Thymus (tissue), 11 donors: ENCODE results near the gene ALPI. TPM values are rescaled to one million over a fixed set of nuclear protein-coding genes. Genes with fewer than 3 reads are reported as not detected.

Source experiments
- DNase-seq, 9 donors: peaks; one replicate each; pipeline ENCODE4 v3.0.0-alpha.2; 2013; ENCODE audit warnings: low spot score in 9 of 9, low read depth in 6 of 9, missing footprints in 1 of 9
- H3K27ac ChIP-seq, 2 donors: one replicate each; pipeline ENCODE4 v1.5.1; 2013; ENCODE audit warnings: control low read depth in 1 of 2, low read depth in 1 of 2, low read length in 1 of 2, mild to moderate bottlenecking in 1 of 2, moderate library complexity in 1 of 2
- H3K27me3 ChIP-seq, 2 donors: one replicate each; pipeline ENCODE4 v1.5.1; 2013; ENCODE audit warnings: low read length in 1 of 2; ENCODE audit not compliant: control insufficient read depth in 2 of 2, insufficient read depth in 1 of 2
- H3K36me3 ChIP-seq, 2 donors: one replicate each; pipeline ENCODE4 v1.5.1; 2013; ENCODE audit warnings: low read length in 1 of 2, mild to moderate bottlenecking in 1 of 2, moderate library complexity in 1 of 2; ENCODE audit not compliant: control insufficient read depth in 2 of 2, insufficient read depth in 2 of 2
- H3K4me1 ChIP-seq, 2 donors: one replicate each; pipeline ENCODE4 v1.5.1; 2013; ENCODE audit warnings: low read length in 2 of 2; ENCODE audit not compliant: control insufficient read depth in 2 of 2, insufficient read depth in 2 of 2
- H3K4me3 ChIP-seq, 2 donors: one replicate each; pipeline ENCODE4 v1.5.1; 2013; ENCODE audit warnings: low read length in 2 of 2, control low read depth in 1 of 2, mild to moderate bottlenecking in 1 of 2
- H3K9me3 ChIP-seq, 2 donors: one replicate each; pipeline ENCODE4 v1.5.1; 2013; ENCODE audit warnings: low read length in 1 of 2, mild to moderate bottlenecking in 1 of 2; ENCODE audit not compliant: control insufficient read depth in 2 of 2, insufficient read depth in 1 of 2
- WGBS: extraction: QIAGEN DNeasy Blood & Tissue Kit; methylation state at CpG from one replicate; pipeline ENCODE4 v1.1.7; 2013; 5-methylcytosine and 5-hydroxymethylcytosine counted together
- polyA plus RNA-seq: library from polyadenylated mRNA; stranded (reverse); fragments of 200-250 nt; gene quantifications from one replicate; pipeline ENCODE4 v1.2.3, GENCODE V29; 2013
- total RNA-seq: library from RNA; stranded (reverse); fragments of 120-200 nt; gene quantifications from one replicate; pipeline ENCODE4 v1.2.4, GENCODE V29; 2013
- donor health status: healthy.

Gene ALPI
- total and polyA plus RNA-seq, 2 donors: 0.19 to 0.34 TPM

GRCh38 chr2:232481322-232482140, 25.6 kb downstream of the ALPI start:
- H3K36me3 ChIP-seq: no peaks in the 10 kb centered on the region
- H3K4me1 ChIP-seq: no peaks in the 10 kb centered on the region
- H3K4me3 ChIP-seq: no peak overlapping the region
- DNase-seq: no peak
- H3K9me3 ChIP-seq: peaks cover 0 to 4% of the 10 kb centered on the region in 2 donors
- no peak overlapping the region for H3K27ac ChIP-seq
- H3K27me3 ChIP-seq: peaks cover 29 to 79% of the 10 kb centered on the region in 2 donors
- WGBS: 95% methylated on average over 29 of the region's 29 CpGs

GRCh38 chr2:232482301-232483238, 26.6 kb downstream of the ALPI start:
- Histone ChIP-seq H3K4me1 (peaks cover 0 to 9% of the 10 kb centered on the region in 2 donors), H3K4me3 (no peak overlapping the region), H3K9me3 (peaks cover 0 to 8% of the 10 kb centered on the region in 2 donors), H3K36me3 (no peaks in the 10 kb centered on the region), H3K27ac (no peak overlapping the region), H3K27me3 (peaks cover 39 to 87% of the 10 kb centered on the region in 2 donors)
- no peak for DNase-seq
- WGBS: 95% methylated on average over 31 of the region's 31 CpGs

- DNase-seq: no peak
- peaks cover 48 to 90% of the 10 kb centered on the region in 2 donors for H3K27me3 ChIP-seq
- H3K4me1 ChIP-seq: peaks cover 0 to 10% of the 10 kb centered on the region in 2 donors
- H3K36me3 ChIP-seq: no peaks in the 10 kb centered on the region
- H3K27ac ChIP-seq: no peak overlapping the region
- peaks cover 0 to 8% of the 10 kb centered on the region in 2 donors for H3K9me3 ChIP-seq
- H3K4me3 ChIP-seq: no peak overlapping the region
- 95% methylated on average over 10 of the region's 10 CpGs for WGBS
Observed at GRCh38 chr2:232483311-232483922, 27.5 kb downstream of the ALPI start.

GRCh38 chr2:232483923-232484627, 28.1 kb downstream of the ALPI start:
- H3K27me3 ChIP-seq: peaks cover 53 to 91% of the 10 kb centered on the region in 2 donors

GRCh38 chr2:232484628-232485347, 28.8 kb downstream of the ALPI start:
- Histone ChIP-seq H3K36me3 (no peaks in the 10 kb centered on the region), H3K4me3 (no peak overlapping the region), H3K27ac (no peak overlapping the region), H3K4me1 (peaks cover 0 to 10% of the 10 kb centered on the region in 2 donors), H3K9me3 (peaks cover 0 to 8% of the 10 kb centered on the region in 2 donors), H3K27me3 (peaks cover 59 to 94% of the 10 kb centered on the region in 2 donors)
- 87% methylated on average over 12 of the region's 12 CpGs for WGBS
- DNase-seq: no peak

More at GRCh38 chr2:232483923-232484627, 28.1 kb downstream of the ALPI start:
- no peaks in the 10 kb centered on the region for H3K36me3 ChIP-seq
- no peak overlapping the region for H3K27ac ChIP-seq
- H3K4me1 ChIP-seq: peaks cover 0 to 10% of the 10 kb centered on the region in 2 donors
- no peak for DNase-seq
- 95% methylated on average over 19 of the region's 19 CpGs for WGBS
- H3K9me3 ChIP-seq: peaks cover 0 to 8% of the 10 kb centered on the region in 2 donors
- H3K4me3 ChIP-seq: no peak overlapping the region

- H3K27me3 ChIP-seq: peaks cover 64 to 94% of the 10 kb centered on the region in 2 donors
- no peaks in the 10 kb centered on the region for H3K36me3 ChIP-seq
- H3K9me3 ChIP-seq: peaks cover 0 to 8% of the 10 kb centered on the region in 2 donors
- H3K4me3 ChIP-seq: no peak overlapping the region
- H3K4me1 ChIP-seq: peaks cover 0 to 10% of the 10 kb centered on the region in 2 donors
- WGBS: 10% methylated on average over 22 of the region's 22 CpGs
- no peak for DNase-seq
- H3K27ac ChIP-seq: no peak overlapping the region
Observed at GRCh38 chr2:232485348-232485756, 29.4 kb downstream of the ALPI start.

- no peak for DNase-seq
- no peaks in the 10 kb centered on the region for H3K36me3 ChIP-seq
- H3K9me3 ChIP-seq: peaks cover 0 to 8% of the 10 kb centered on the region in 2 donors
- H3K27ac ChIP-seq: no peak overlapping the region
- peaks cover 64 to 96% of the 10 kb centered on the region in 2 donors for H3K27me3 ChIP-seq
- no peak overlapping the region for H3K4me3 ChIP-seq
- WGBS: 5% methylated on average over 111 of the region's 111 CpGs
- H3K4me1 ChIP-seq: peaks cover 0 to 10% of the 10 kb centered on the region in 2 donors
Observed at GRCh38 chr2:232485757-232486557, 30.0 kb downstream of the ALPI start.
